DOHH2 (cell line): ENCODE results near the gene MACROD2.

ENCODE experiments used
- CTCF ChIP-seq: fragments of 200-600 bp; sonication (generic); IDR thresholded peaks from one replicate; pipeline ENCODE4 v1.5.1; 2014; ENCODE audit warnings: antibody characterized with exemption, mild to moderate bottlenecking, low read depth, low read length; ENCODE audit not compliant: poor library complexity, severe bottlenecking
- EZH2phosphoT487 ChIP-seq: fragments of 200-600 bp; sonication (generic); IDR thresholded peaks from 2 replicates; pipeline ENCODE4 v1.6.1; 2017; ENCODE audit warnings: borderline replicate concordance, mild to moderate bottlenecking, antibody characterized with exemption, low read length, moderate library complexity, mixed read lengths

GRCh38 chr20:14706555-14706954 lies 711.2 kb downstream of the MACROD2 start:
- TF ChIP-seq CTCF (no peak), EZH2phosphoT487 (no peak)
